Ramos (cell line): Measurements from ENCODE around the gene PIEZO2.

Experiments
- in situ Hi-C: fragments of 300-500 bp; cut with MboI; formaldehyde crosslinking; loops from one replicate; pipeline ENCODE4 v1.14.3; 2022; ENCODE audit warnings: low sequenced_read_pairs; ENCODE audit not compliant: unreplicated experiment

Gene PIEZO2

GRCh38 chr18:10838553-10838952 lies 310.8 kb downstream of the PIEZO2 start:
- in situ Hi-C loops = no loop called here

GRCh38 chr18:10834128-10834815 lies 315.1 kb downstream of the PIEZO2 start:
- in situ Hi-C loops = no loop called here

- in situ Hi-C loops = no loop called here
These were observed 315.7 kb downstream of the PIEZO2 start for GRCh38 chr18:10833656-10834055.

- in situ Hi-C loops = no loop called here
These were observed 323.0 kb downstream of the PIEZO2 start for GRCh38 chr18:10826400-10826799.

- in situ Hi-C loops = no loop called here
These were observed 326.9 kb downstream of the PIEZO2 start for GRCh38 chr18:10822456-10822855.

- in situ Hi-C loops = no loop called here
These were observed 328.7 kb downstream of the PIEZO2 start for GRCh38 chr18:10820681-10821080.

GRCh38 chr18:10814336-10814735 lies 335.0 kb downstream of the PIEZO2 start:
- in situ Hi-C loops = no loop called here

GRCh38 chr18:10805587-10806118 lies 343.7 kb downstream of the PIEZO2 start:
- in situ Hi-C loops = no loop called here

- in situ Hi-C loops = no loop called here
These were observed 345.2 kb downstream of the PIEZO2 start for GRCh38 chr18:10804126-10804525.

GRCh38 chr18:10798727-10799550 lies 350.4 kb downstream of the PIEZO2 start:
- in situ Hi-C loops = no loop called here

- in situ Hi-C loops = no loop called here
These were observed 351.5 kb downstream of the PIEZO2 start for GRCh38 chr18:10797896-10798295.

- in situ Hi-C loops = no loop called here
These were observed 354.6 kb downstream of the PIEZO2 start for GRCh38 chr18:10794771-10795170.

- in situ Hi-C loops = no loop called here
These were observed 355.5 kb downstream of the PIEZO2 start for GRCh38 chr18:10793730-10794370.

- in situ Hi-C loops = no loop called here
These were observed 357.2 kb downstream of the PIEZO2 start for GRCh38 chr18:10792181-10792580.

GRCh38 chr18:10791169-10791831 lies 358.1 kb downstream of the PIEZO2 start:
- in situ Hi-C loops = no loop called here

GRCh38 chr18:10789180-10789579 lies 360.2 kb downstream of the PIEZO2 start:
- in situ Hi-C loops = loop anchor here (10.0 kb wide), 1 partner anchor 366 kb away; no protein-coding TSS in a partner anchor

- in situ Hi-C loops = loop anchor here (10.0 kb wide), 1 partner anchor 367 kb away; no protein-coding TSS in a partner anchor
These were observed 362.0 kb downstream of the PIEZO2 start for GRCh38 chr18:10787293-10787901.

- in situ Hi-C loops = loop anchor here (10.0 kb wide), 1 partner anchor 369 kb away; no protein-coding TSS in a partner anchor
These were observed 363.6 kb downstream of the PIEZO2 start for GRCh38 chr18:10785798-10786197.

- in situ Hi-C loops = loop anchor here (10.0 kb wide), 1 partner anchor 370 kb away; no protein-coding TSS in a partner anchor
These were observed 364.7 kb downstream of the PIEZO2 start for GRCh38 chr18:10784596-10785202.
